BJ (cell line): Measurements from ENCODE around the gene BRMS1L. TPM values are rescaled to one million over a fixed set of nuclear protein-coding genes. Genes with fewer than 3 reads are reported as not detected.

Experiments
- CTCF ChIA-PET: fragments of 350-600 bp; formaldehyde crosslinking; extraction: SDS; loops from one replicate; lab custom pipeline; 2021; ENCODE audit warnings: antibody characterized with exemption, inconsistent platforms; lab: Yijun Ruan, JAX
- POLR2A ChIA-PET: fragments of 300-600 bp; sonication (Branson Sonifier 250); formaldehyde crosslinking; extraction: SDS; loops from one replicate; lab custom pipeline; 2021; ENCODE audit warnings: antibody characterized with exemption; lab: Charles Lee
- DNase-seq: peaks from one replicate; pipeline ENCODE4 v3.0.0-alpha.2; 2011; ENCODE audit warnings: low read depth
- H3K27me3 ChIP-seq: 2 replicates; pipeline ENCODE4 v1.6.0; 2011; ENCODE audit warnings: low read length; ENCODE audit not compliant: control insufficient read depth, insufficient read depth
- H3K36me3 ChIP-seq: 2 replicates; pipeline ENCODE4 v1.5.1; 2011; ENCODE audit warnings: low read length; ENCODE audit not compliant: control insufficient read depth, insufficient read depth
- H3K4me3 ChIP-seq: 2 replicates; pipeline ENCODE4 v1.5.1; 2011; ENCODE audit warnings: low read depth, mild to moderate bottlenecking, control low read depth, low read length
- CTCF ChIP-seq: IDR thresholded peaks from 2 replicates; pipeline ENCODE4 v1.5.1; 2011; ENCODE audit warnings: low read depth, mild to moderate bottlenecking, control low read depth, inconsistent platforms, low read length, moderate library complexity; ENCODE audit not compliant: insufficient read depth
- polyA plus RNA-seq: library from polyadenylated mRNA; depleted of rRNA; stranded (reverse); fragments of >200 nt; gene quantifications from 2 replicates; pipeline ENCODE4 v1.2.3, GENCODE V29; 2011

Gene BRMS1L
- polyA plus RNA-seq, 1 experiment, result 2.5 TPM

DNA sequence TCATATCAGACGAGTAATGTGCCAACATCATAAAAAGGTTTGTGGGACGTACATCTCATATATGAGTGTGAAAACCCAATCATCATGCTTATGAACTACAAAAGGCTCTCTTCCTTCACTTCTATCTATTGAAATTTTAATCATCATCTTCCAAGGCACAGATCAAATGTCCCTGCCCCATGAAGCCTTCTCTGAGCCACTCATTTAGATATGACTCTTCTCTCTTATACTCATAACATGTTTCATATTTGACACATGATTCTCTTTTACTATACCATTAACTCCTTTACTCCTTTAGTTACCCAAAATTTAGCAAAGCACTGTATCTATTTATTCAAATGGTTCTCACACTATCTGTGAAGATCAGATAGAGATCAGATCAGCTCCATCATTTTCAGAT is 39.3 kb upstream of the BRMS1L start:
- Histone ChIP-seq H3K27me3 (no peaks in the 10 kb centered on the region), H3K4me3 (no peak overlapping the region), H3K36me3 (no peaks in the 10 kb centered on the region)
- ChIA-PET CTCF (interaction anchor here (0.6 to 1.2 kb wide), 3 partner anchors 11 to 1204 kb away, joined by 3 to 4 read pairs (median 3); no protein-coding TSS in a partner anchor), POLR2A (no interaction called here)
- no peak for DNase-seq
- no peak for TF ChIP-seq CTCF

DNA sequence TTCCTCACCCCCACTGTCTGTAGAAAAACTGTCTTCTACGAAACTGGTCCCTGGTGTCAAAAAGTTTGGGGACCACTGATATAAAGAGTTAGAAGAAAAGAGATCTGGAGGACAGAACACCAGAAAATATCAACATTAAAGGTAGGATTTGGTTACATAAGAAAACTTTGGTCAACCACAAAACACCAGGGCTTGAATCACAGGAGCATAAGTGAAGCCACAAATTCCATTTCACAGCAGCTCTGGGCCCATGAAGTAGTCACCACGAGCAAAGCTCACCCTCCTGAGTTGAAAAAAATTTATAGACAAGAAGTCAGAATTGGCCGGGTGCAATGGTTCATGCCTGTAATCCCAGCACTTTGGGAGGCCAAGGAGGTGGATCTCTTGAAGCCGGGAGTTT is 36.5 kb upstream of the BRMS1L start:
- no peak for DNase-seq
- Histone ChIP-seq H3K36me3 (no peaks in the 10 kb centered on the region), H3K27me3 (no peaks in the 10 kb centered on the region), H3K4me3 (no peak overlapping the region)
- no peak for TF ChIP-seq CTCF
- POLR2A ChIA-PET, result no interaction called here
- CTCF ChIA-PET, result no interaction called here

- ChIA-PET POLR2A (no interaction called here), CTCF (interaction anchor here (0.7 to 0.8 kb wide), 2 partner anchors 16 to 22 kb away, joined by 3 read pairs; no protein-coding TSS in a partner anchor)
- DNase-seq, result no peak
- Histone ChIP-seq H3K4me3 (no peak overlapping the region), H3K36me3 (no peaks in the 10 kb centered on the region), H3K27me3 (no peaks in the 10 kb centered on the region)
- TF ChIP-seq CTCF, result no peak
These were observed 28.3 kb upstream of the BRMS1L start for GRCh38 chr14:35797796-35798195.

- no peak for TF ChIP-seq CTCF
- no peaks in the 10 kb centered on the region for H3K36me3 ChIP-seq
- no peak overlapping the region for H3K4me3 ChIP-seq
- ChIA-PET POLR2A (no interaction called here), CTCF (interaction anchor here (0.6 to 3.1 kb wide), 6 partner anchors 10 to 32 kb away, joined by 3 to 15 read pairs (median 3); no protein-coding TSS in a partner anchor)
- no peak for DNase-seq
- H3K27me3 ChIP-seq, result no peaks in the 10 kb centered on the region
These were observed 19.9 kb upstream of the BRMS1L start for GRCh38 chr14:35806006-35806907.
